Embryonic facial prominence (tissue), 1 donor: Measurements from ENCODE around the gene SIL1.
A peak's percentile ranks its signal among the peaks of the same experiment; 100 is the strongest.
"Not testable (repeated sequence)": the region's sequence is repeated elsewhere in the genome, so short reads cannot be mapped to it uniquely, and the experiment has no call there.

Source experiments
- DNase-seq: peaks from one replicate; pipeline ENCODE4 v3.0.0-alpha.2; 2016; ENCODE audit errors: extremely low spot score

The SIL1 gene

GRCh38 chr5:139204196-139204595 is 6.0 kb upstream of the SIL1 start:
- no peak for DNase-seq

DNA sequence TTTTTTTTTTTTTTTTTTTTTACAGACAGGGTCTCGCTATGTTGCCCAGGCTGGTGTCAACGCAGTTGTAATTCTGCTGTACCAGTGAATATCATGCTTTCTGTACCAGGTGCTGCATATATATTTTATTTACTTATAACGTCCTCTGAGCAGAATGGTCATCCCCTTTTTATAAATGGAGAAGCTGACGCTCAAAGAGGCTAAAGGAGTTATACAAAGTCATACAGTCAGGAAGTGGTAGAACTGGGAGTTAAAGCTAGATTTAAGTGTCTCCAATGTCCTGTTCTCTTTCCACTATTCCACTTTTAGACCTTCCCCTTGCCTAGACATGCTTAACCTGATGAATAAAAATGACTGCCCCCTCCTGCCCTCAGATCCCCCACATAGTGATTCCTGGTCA is 1.2 kb upstream of the SIL1 start:
- DNase-seq: no peak

DNA sequence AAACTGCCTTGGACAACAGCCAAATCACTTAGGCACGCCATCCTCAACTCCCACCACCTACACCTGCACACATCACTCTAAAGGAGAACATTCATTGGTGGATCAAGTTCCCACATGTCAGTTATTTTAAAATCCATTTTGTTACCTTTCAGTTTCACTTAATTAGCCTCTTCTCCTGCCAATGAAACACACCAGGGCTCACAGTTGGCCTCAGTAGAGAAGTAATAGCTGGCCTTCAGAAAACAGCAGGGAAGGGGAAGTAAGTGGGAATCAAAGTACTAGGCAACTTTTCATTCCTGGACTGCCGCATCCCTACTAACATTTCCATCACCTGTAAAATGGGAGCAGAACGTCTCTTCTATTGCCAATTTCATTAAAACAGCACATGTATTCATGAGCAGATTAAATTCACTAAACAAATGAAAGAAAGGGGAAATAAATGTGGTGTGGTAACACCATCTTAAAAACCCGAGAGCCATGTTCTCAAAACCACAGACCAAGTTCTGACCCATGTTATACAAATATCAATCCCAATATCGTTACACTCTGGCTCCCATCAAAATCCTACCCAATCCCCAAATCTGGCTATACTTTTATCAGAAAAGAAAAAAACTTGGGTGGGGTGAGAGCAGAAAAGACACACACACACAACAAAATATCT is 1.7 kb downstream of the SIL1 start:
- DNase-seq: no peak

DNA sequence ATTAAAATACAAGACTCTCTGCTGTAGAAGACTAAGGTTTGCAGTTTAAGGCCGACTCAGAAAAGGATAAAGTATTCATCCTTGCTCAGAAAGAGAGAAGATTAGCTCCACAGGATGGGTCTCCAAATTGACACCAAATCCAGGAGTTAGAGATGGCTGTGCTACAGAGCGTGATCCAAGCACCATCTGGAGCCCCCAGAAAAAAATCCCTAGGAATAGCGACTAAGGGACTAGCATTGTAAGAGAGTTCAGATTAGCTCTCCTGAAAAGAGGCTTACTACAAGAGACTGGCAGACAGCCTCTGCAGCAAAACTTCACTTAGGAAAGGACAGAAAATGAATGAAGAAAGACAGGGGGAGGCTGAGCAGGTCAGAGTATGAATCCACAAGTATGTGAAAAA is 3.7 kb downstream of the SIL1 start:
- DNase-seq: no peak

DNA sequence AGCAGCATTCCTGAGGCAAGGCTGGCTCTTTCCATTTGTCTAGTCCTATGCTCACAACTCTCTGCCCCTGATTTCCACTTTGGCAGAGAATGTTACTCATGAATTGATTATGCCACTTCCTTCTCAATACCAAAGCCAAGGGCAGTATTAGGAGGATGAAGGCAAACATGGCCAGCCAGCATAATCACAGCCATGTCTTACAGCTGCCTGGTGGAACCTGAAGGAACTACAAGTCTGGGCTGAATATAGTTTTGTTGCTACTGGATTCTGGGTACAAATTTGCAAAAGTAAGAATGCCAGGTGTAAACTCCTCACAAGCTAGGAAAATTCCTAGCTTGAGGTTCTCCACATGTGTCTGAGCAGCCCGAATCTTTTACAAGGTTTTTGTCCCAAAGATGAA is 4.2 kb downstream of the SIL1 start:
- DNase-seq: no peak

DNA sequence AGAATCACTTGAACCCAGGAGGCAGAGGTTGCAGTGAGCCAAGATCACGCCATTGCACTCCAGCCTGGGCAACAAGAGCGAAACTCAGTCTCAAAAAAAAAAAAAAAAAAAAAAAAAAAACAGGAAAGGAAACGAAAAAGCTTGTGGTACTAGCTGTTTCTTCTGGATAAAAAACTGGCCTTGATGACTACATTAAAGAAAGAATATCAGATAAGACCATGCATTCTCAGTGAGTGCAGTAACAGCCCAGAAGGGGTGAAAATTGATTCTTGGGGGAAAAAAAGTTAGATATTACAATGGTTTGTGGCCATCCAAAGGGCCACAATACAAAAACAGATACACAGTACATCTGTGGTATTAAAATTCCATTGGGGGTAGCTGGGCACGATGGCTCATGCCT is 5.3 kb downstream of the SIL1 start:
- not testable (repeated sequence) for DNase-seq

- DNase-seq: not testable (repeated sequence)
These were observed 6.2 kb downstream of the SIL1 start for GRCh38 chr5:139191954-139192353.

DNA sequence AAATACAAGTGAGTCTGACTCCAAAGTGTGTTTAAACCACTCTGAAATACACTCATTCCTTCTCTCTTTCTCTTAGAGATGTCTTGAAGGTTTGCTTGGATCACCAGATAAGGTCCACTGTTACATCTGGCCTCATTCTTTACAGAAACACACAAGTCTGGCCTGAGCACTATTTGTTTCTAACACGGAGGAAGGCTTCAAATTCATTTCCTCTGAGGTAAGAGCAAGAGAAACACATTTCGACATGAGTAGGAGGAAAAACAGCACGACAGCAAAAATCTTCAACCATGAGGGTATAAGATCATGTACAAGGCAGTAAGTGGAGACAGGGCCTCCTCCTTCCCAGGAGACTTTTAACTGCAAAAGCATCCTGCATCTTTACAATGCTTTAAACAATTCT is 8.0 kb downstream of the SIL1 start:
- no peak for DNase-seq

GRCh38 chr5:139188558-139189270 is 9.5 kb downstream of the SIL1 start:
- DNase-seq: no peak

- no peak for DNase-seq
These were observed 11.3 kb downstream of the SIL1 start for GRCh38 chr5:139186752-139187326.

DNA sequence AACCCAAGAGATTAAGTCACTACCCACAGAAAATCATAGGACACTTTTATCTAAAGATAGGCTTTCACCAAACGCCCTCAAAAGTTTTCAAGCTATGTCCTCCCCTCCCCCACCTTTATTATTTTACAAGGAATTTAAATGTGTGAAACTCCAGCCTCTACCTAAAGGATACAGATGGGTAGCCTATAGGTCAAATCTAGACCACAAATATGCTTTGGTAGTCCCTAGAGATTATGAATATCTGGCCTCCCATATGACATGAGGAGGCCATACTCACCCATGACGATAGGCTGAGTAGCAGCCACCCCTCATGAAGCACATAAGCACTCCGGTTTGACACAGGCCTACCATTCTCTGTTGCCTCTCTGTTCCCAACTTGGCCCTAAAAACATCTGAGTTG is 11.9 kb downstream of the SIL1 start:
- no peak for DNase-seq

DNA sequence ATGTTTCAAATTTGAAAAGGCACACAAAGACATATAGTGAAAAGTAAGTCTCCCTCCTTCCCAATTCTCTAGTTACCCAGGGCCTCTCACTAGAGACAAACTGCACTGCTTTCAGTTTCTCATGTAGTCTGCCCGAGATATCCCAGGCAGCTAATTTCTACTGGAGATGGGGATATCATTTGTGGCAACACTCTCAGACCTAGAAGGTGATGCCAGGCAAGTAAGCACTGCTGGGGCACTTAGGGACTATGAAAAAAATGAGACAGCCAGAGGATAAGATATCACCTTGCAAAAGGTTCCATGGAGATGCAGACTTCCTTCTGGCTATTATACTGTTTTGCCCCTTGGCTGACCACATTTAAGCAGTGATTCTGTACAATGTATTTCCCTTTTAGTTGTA is 12.6 kb downstream of the SIL1 start:
- no peak for DNase-seq

DNA sequence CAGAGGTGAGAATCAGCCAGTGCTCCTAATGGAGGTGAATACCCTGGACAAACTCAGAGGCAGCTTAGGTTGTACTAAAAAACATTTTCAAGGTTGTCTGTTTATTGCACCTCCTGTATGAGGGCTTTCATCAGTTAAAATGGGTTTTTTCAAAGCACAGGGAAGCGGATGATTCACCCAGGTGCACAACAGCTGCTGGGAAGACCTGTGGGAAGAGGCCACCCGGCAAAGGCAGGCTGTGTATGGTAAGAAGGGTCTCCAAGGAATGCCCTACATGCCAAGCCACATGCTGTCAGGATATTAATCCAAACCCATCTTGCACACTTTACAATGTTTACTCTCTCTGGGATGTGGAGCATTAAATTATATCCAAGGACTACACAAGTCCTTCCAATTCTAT is 14.7 kb downstream of the SIL1 start:
- DNase-seq: no peak

- no peak for DNase-seq
These were observed 15.5 kb downstream of the SIL1 start for GRCh38 chr5:139182528-139183296.

- DNase-seq: no peak
These were observed 16.2 kb downstream of the SIL1 start for GRCh38 chr5:139181835-139182452.

GRCh38 chr5:139181322-139181730 is 16.8 kb downstream of the SIL1 start:
- DNase-seq: no peak

GRCh38 chr5:139180850-139181249 is 17.3 kb downstream of the SIL1 start:
- DNase-seq: no peak

DNA sequence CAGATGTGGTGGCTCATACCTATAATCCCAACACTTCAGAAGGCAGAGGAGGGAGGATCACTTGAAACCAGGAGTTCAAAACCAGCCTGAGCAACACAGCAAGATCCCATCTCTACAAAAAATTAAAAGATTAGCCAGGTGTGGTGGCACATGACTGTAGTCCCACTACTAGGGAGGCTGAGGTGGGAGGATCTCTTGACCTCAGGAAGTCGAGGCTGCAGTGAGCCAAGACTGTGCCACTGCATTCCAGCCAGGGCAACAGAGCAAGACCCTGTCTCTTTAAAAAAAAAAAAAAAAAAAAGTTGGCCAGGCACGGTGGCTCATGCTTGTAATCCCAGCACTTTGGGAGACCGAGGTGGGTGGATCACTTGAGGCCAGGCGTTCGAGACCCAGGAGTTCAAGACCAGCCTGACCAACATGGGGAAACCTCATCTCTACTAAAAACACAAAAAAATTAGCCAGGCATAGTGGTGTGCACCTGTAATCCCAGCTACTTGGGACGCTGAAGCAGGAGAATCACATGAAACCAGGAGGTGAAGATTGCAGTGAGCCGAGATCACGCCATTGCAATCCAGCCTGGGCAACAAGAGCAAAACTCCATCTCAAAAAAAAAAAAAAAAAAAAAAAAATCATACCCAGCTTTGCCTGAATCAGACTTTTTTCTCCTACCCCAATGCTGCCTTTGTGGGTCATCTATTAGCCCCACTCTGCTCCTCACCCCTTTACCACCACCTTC is 18.2 kb downstream of the SIL1 start:
- DNase-seq: not testable (repeated sequence)

DNA sequence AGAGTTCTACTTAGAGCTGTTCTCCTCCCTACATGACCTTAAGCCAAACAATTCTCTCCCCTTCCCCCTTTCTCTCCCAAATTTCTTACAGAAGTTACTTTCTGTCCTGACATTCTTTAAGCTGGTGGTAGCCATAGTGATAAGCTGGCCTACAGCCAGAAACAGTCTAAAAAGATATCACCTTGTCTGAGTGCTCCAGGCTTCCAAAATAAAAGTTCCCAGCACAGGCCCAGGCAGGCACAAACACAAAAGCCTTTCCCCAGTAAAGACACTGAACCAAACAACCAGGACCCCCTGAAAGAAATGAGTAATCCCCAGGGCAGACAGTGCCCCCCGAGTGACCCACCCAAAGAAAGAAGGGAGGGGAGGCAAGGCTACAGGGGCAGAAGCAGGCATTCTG is 19.2 kb downstream of the SIL1 start:
- DNase-seq: peak; percentile 60

- no peak for DNase-seq
These were observed 19.6 kb downstream of the SIL1 start for GRCh38 chr5:139178589-139178917.

GRCh38 chr5:139177809-139178588 is 20.2 kb downstream of the SIL1 start:
- DNase-seq: no peak
